PC-3 (cell line): ENCODE results near the gene ALOX12B. TPM values are rescaled to one million over a fixed set of nuclear protein-coding genes. Genes with fewer than 3 reads are reported as not detected.

Experiments
- ATAC-seq: fragments of 200-7000 bp; cut with Tn5 transposase; 2 replicates; pipeline ENCODE4 v1.9.1; 2020; ENCODE audit warnings: mild to moderate bottlenecking, moderate library complexity
- BruUV-seq: library from RNA; stranded (reverse); fragments of 400-500 nt; replicated peaks from 2 replicates; lab custom pipeline; 2021; lab: Mats Ljungman, UMichigan
- CTCF ChIA-PET: fragments of 300-600 bp; sonication (Branson Sonifier 250); formaldehyde crosslinking; loops from one replicate; lab custom pipeline; 2022; ENCODE audit warnings: antibody characterized with exemption; lab: Charles Lee
- POLR2A ChIA-PET: fragments of 300-600 bp; sonication (Branson Sonifier 250); formaldehyde crosslinking; loops from one replicate; lab custom pipeline; 2022; ENCODE audit warnings: antibody characterized with exemption; ENCODE audit not compliant: unreplicated experiment; lab: Charles Lee
- DNase-seq: peaks from one replicate; pipeline ENCODE4 v3.0.0-alpha.2; 2015
- H2AFZ ChIP-seq: fragments of 300-600 bp; sonication (generic); 2 replicates; pipeline ENCODE4 v1.6.0; 2016; ENCODE audit warnings: antibody characterized with exemption, low read length
- H3F3A ChIP-seq: fragments of 300-600 bp; sonication (generic); one replicate; pipeline ENCODE4 v1.6.0; 2017; ENCODE audit warnings: antibody characterized with exemption, low read length, control low read depth, mild to moderate bottlenecking; ENCODE audit not compliant: unreplicated experiment
- H3K27ac ChIP-seq: fragments of 300-600 bp; sonication (generic); 2 replicates; pipeline ENCODE4 v1.5.1; 2016; ENCODE audit warnings: mild to moderate bottlenecking, low read length
- H3K27me3 ChIP-seq: fragments of 300-600 bp; sonication (generic); 2 replicates; pipeline ENCODE4 v1.6.1; 2016; ENCODE audit warnings: low read length, mixed read lengths
- H3K36me3 ChIP-seq: fragments of 300-600 bp; sonication (generic); 2 replicates; pipeline ENCODE4 v1.6.1; 2016; ENCODE audit warnings: low read depth, mixed run types, low read length, mixed read lengths
- H3K4me1 ChIP-seq: fragments of 300-600 bp; sonication (generic); 2 replicates; pipeline ENCODE4 v1.5.1; 2016; ENCODE audit warnings: low read length; ENCODE audit not compliant: insufficient read depth
- H3K4me2 ChIP-seq: fragments of 300-600 bp; sonication (generic); 2 replicates; pipeline ENCODE4 v1.6.0; 2016; ENCODE audit warnings: low read length
- H3K4me3 ChIP-seq: fragments of 300-600 bp; sonication (generic); 2 replicates; pipeline ENCODE4 v1.5.1; 2016; ENCODE audit warnings: mild to moderate bottlenecking, low read length, mixed read lengths
- H3K79me2 ChIP-seq: fragments of 300-600 bp; sonication (generic); 2 replicates; pipeline ENCODE4 v1.6.1; 2017; ENCODE audit warnings: low read length, mixed read lengths
- H3K9ac ChIP-seq: fragments of 300-600 bp; sonication (generic); 2 replicates; pipeline ENCODE4 v1.6.0; 2016; ENCODE audit warnings: mild to moderate bottlenecking, low read length
- H3K9me2 ChIP-seq: fragments of 300-600 bp; sonication (generic); replicated peaks from 2 replicates; pipeline ENCODE4 v1.6.1; 2016; ENCODE audit warnings: mixed run types, low read length, mixed read lengths
- H3K9me3 ChIP-seq: fragments of 300-600 bp; sonication (generic); 2 replicates; pipeline ENCODE4 v1.6.1; 2016; ENCODE audit warnings: low read length, mixed read lengths
- H4K20me1 ChIP-seq: fragments of 300-600 bp; sonication (generic); 2 replicates; pipeline ENCODE4 v1.6.1; 2016; ENCODE audit warnings: low read length, mixed read lengths
- CTCF ChIP-seq: fragments of 300-600 bp; sonication (generic); conservative IDR thresholded peaks from 2 replicates; pipeline ENCODE4 v1.5.1; 2017; ENCODE audit warnings: antibody characterized with exemption, low read depth, mild to moderate bottlenecking, low read length
- EZH2 ChIP-seq: fragments of 300-600 bp; sonication (generic); IDR thresholded peaks from one replicate; pipeline ENCODE4 v1.6.1; 2017; ENCODE audit warnings: antibody characterized with exemption, mild to moderate bottlenecking, low read length; ENCODE audit not compliant: unreplicated experiment
- EZH2phosphoT487 ChIP-seq: fragments of 300-600 bp; sonication (generic); IDR thresholded peaks from 2 replicates; pipeline ENCODE4 v1.6.1; 2018; ENCODE audit warnings: mild to moderate bottlenecking, antibody characterized with exemption, low read length, borderline replicate concordance
- intact Hi-C: fragments of 100-400 bp; cut with micrococcal nuclease; formaldehyde crosslinking; loops from 2 replicates; pipeline ENCODE4 v1.9.0; 2023
- total RNA-seq: library from RNA; depleted of rRNA; stranded (reverse); fragments of >200 nt; gene quantifications from 2 replicates; pipeline ENCODE4 v1.2.3, GENCODE V29; 2014

Gene ALOX12B
- total RNA-seq, 1 experiment from 2014 or later: 0.55 TPM

GRCh38 chr17:8055851-8056231 is 31.7 kb downstream of the ALOX12B start:
- ChIA-PET CTCF (interaction anchor here (0.6 to 1.7 kb wide), 3 partner anchors 14 to 66 kb away, joined by 3 to 12 read pairs (median 10); no protein-coding TSS in a partner anchor), POLR2A (interaction anchor here (0.6 to 0.7 kb wide), 2 partner anchors 142 to 306 kb away, joined by 4 to 5 read pairs; no protein-coding TSS in a partner anchor)
- no peaks in the 10 kb centered on the region for H3K9me2 ChIP-seq
- no peak overlapping the region for H2AFZ ChIP-seq
- H3K4me3 ChIP-seq: peak overlapping the region; percentile 7; the same call in 1 of the 2 replicates
- no peaks in the 10 kb centered on the region for H3K9me3 ChIP-seq
- peaks cover 39% of the 10 kb centered on the region for H3K4me1 ChIP-seq
- no peaks in the 10 kb centered on the region for H3K27me3 ChIP-seq
- no peaks in the 10 kb centered on the region for H3F3A ChIP-seq
- intact Hi-C loops: loop anchor here (2.0 to 5.0 kb wide), 2 partner anchors 67 to 124 kb away; partner anchors contain the start of genes CNTROB and TRAPPC1
- DNase-seq: no peak
- no peaks in the 10 kb centered on the region for H3K79me2 ChIP-seq
- peak overlapping the region; percentile 97 for H3K27ac ChIP-seq
- peak overlapping the region; percentile 57 for H3K9ac ChIP-seq
- no peak for ATAC-seq
- H3K4me2 ChIP-seq: peak overlapping the region; percentile 78
- no peaks in the 10 kb centered on the region for H3K36me3 ChIP-seq
- no TSS peak for BruUV-seq
- H4K20me1 ChIP-seq: no peaks in the 10 kb centered on the region
- TF ChIP-seq EZH2phosphoT487 (no peak), CTCF (no peak), EZH2 (no peak)

GRCh38 chr17:8053600-8053999 is 33.9 kb downstream of the ALOX12B start:
- Histone ChIP-seq H3K36me3 (no peaks in the 10 kb centered on the region), H4K20me1 (no peaks in the 10 kb centered on the region), H3K27me3 (no peaks in the 10 kb centered on the region), H3K4me2 (no peak overlapping the region), H3F3A (no peaks in the 10 kb centered on the region), H2AFZ (no peak overlapping the region), H3K9ac (no peak overlapping the region), H3K79me2 (no peaks in the 10 kb centered on the region), H3K4me3 (no peak overlapping the region), H3K27ac (no peak overlapping the region), H3K9me2 (no peaks in the 10 kb centered on the region), H3K9me3 (no peaks in the 10 kb centered on the region), H3K4me1 (peaks cover 26% of the 10 kb centered on the region)
- DNase-seq (no peak), ATAC-seq (no peak)
- POLR2A ChIA-PET: no interaction called here
- BruUV-seq: no TSS peak
- CTCF ChIA-PET: no interaction called here
- intact Hi-C loops: no loop called here
- TF ChIP-seq EZH2: no peak
- TF ChIP-seq CTCF: no peak
- TF ChIP-seq EZH2phosphoT487: no peak
